NCI-H748 (cell line): ENCODE results near the gene GH1.
"Not testable (repeated sequence)": the region's sequence is repeated elsewhere in the genome, so short reads cannot be mapped to it uniquely, and the experiment has no call there.

Experiments
- DNase-seq: peaks from one replicate; lab custom pipeline; 2025; ENCODE audit not compliant: unreplicated experiment; lab: John Stamatoyannopoulos, UW

The GH1 gene

GRCh38 chr17:63928172-63928666 is 9.6 kb upstream of the GH1 start:
- DNase-seq, result no peak

- no peak for DNase-seq
These were observed 9.0 kb upstream of the GH1 start for GRCh38 chr17:63927464-63928171.

GRCh38 chr17:63926164-63926563 is 7.5 kb upstream of the GH1 start:
- DNase-seq, result no peak

GRCh38 chr17:63925615-63926014 is 7.0 kb upstream of the GH1 start:
- DNase-seq, result no peak

GRCh38 chr17:63922402-63922801 is 3.8 kb upstream of the GH1 start:
- DNase-seq, result not testable (repeated sequence)

GRCh38 chr17:63920779-63921178 is 2.1 kb upstream of the GH1 start:
- not testable (repeated sequence) for DNase-seq

GRCh38 chr17:63920050-63920449 is 1.4 kb upstream of the GH1 start:
- DNase-seq, result not testable (repeated sequence)

- peak; percentile 46 for DNase-seq
These were observed 678 bp upstream of the GH1 start for GRCh38 chr17:63919311-63919723.

- no peak for DNase-seq
These were observed 334 bp downstream of the GH1 start for GRCh38 chr17:63918305-63918704.

- DNase-seq, result no peak
These were observed 993 bp downstream of the GH1 start for GRCh38 chr17:63917646-63918045.

GRCh38 chr17:63917206-63917605 is 1.4 kb downstream of the GH1 start:
- not testable (repeated sequence) for DNase-seq

GRCh38 chr17:63916566-63917185 is 2.0 kb downstream of the GH1 start:
- no peak for DNase-seq

- DNase-seq, result not testable (repeated sequence)
These were observed 2.9 kb downstream of the GH1 start for GRCh38 chr17:63915753-63916152.

GRCh38 chr17:63914471-63914870 is 4.2 kb downstream of the GH1 start:
- DNase-seq, result no peak

- DNase-seq, result peak; percentile 13
These were observed 7.0 kb downstream of the GH1 start for GRCh38 chr17:63911657-63912100.

GRCh38 chr17:63911041-63911635 is 7.5 kb downstream of the GH1 start, which contains the start of gene CSHL1:
TSS of gene CSHL1 (minus strand) at chr17:63911258. CDS start at chr17:63911196, 62 bp downstream.
- no peak for DNase-seq

GRCh38 chr17:63910096-63910495 is 8.5 kb downstream of the GH1 start:
- DNase-seq, result no peak

- DNase-seq, result not testable (repeated sequence)
These were observed 9.1 kb downstream of the GH1 start for GRCh38 chr17:63909586-63909985.

GRCh38 chr17:63907161-63907778 is 11.4 kb downstream of the GH1 start:
- peak; percentile 33 for DNase-seq

- not testable (repeated sequence) for DNase-seq
These were observed 13.8 kb downstream of the GH1 start for GRCh38 chr17:63904796-63905195.

- DNase-seq, result peak; percentile 5
These were observed 14.8 kb downstream of the GH1 start for GRCh38 chr17:63903787-63904201.
